HG02763 (cell line): ENCODE results near the gene PIBF1.
"Not testable (repeated sequence)": the region's sequence is repeated elsewhere in the genome, so short reads cannot be mapped to it uniquely, and the experiment has no call there.

ENCODE experiments used
- ATAC-seq: cut with Tn5 transposase; IDR thresholded peaks from one replicate; pipeline ENCODE4 v1.9.1; 2021; ENCODE audit warnings: mild to moderate bottlenecking, moderate library complexity; ENCODE audit not compliant: unreplicated experiment

PIBF1 gene

DNA sequence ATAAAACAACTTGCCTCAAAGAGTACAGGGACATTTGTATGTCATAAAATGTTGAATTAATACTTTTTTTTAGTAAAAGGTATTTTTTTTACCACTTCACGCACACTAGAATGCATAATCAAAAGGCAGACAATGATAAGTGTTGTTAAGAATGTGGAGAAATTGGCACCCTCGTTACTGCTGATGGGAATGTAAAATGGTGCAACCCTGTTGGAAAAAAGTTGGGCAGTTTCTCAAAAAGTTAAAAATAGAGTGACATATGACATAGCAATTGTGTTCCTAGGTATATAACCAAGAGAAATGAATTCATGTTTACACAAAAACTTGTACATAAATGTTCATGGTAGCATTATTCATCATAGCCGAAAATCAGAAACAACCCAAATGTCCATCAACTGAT lies 109.5 kb downstream of the PIBF1 start:
- ATAC-seq, result no peak

DNA sequence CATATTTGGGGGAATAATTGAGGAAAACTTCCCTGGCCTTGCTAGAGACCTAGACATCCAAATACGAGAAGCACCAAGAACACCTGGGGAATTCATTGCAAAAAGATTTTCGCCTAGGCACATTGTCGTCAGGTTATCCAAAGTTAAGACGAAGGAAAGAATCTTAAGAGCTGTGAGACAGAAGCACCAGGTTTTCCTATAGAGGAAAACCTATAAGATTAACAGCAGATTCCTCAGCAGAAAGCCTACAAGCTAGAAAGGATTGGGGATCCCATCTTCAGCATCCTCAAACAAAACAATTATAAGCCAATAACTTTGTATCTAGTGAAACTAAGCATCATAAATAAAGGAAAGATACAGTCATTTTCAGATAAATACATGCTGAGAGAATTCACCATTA lies 114.9 kb downstream of the PIBF1 start:
- ATAC-seq, result no peak

DNA sequence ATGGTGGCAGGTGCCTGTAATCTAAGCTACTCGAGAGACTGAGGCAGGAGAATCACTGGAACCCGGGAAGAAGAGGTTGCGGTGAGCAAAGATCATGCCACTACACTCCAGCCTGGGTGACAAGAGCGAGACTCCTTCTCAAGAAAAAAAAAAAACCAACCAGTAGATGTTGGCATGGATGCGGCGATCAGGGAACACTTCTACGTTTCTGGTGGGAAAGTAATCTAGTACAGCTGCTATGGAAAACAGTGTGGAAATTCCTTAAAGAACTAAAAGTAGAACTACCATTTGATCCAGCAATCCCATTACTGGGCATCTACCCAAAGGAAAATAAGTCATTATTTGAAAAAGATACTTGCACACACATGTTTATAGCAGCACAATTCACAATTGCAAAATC lies 119.6 kb downstream of the PIBF1 start:
- ATAC-seq, result not testable (repeated sequence)

DNA sequence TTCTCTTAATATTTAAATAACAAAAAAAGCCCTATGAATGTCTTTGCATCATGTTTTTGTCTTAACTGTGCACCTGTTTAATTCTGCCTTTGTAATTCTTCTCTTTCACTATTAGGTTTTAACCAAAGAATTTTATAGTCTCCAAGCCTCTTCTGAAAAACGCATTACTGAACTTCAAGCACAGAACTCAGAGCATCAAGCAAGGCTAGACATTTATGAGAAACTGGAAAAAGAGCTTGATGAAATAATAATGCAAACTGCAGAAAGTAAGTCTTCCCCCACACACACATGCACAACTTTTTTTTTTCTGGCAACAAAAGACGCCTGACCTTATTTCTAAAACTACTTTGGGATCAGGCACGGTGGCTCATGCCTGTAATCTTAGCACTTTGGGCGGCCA lies 126.5 kb downstream of the PIBF1 start:
- no peak for ATAC-seq

DNA sequence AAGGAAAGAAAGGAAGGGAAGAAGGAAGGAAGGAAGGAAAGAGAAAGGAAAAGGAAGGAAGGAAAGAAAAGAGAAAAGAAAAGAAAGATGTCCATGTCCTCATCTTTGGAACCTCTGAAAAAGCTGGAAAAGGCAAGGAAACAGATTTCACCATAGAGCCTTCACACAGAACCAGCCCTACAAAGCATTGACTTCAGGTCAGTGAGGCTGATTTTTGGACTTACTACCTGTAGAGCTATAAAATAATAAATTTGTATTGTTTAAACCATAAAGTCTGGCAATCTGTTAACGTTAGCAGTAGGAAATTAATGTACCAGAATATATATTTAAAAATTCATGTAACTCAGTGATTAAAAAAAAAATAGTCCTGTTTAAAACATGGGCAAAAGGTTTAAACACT lies 130.0 kb downstream of the PIBF1 start:
- ATAC-seq, result no peak

DNA sequence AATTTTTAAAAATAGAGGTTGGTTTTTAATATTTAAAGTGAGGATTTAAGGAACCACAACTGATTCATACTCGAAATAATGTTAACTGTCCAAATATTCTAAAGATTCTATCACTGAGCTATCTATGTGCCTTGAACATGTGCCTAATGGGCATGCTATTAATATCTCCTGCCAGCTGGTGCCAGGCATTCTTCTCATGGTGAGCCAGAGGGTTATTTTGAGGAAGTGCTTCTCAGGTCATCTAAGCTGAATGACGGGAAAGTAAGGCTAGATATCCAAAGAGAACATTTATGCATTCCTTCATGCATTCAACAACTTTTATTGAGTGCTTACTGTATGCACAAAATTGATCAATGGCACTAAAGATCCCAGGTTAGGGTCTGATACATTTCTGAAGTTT lies 138.2 kb downstream of the PIBF1 start:
- no peak for ATAC-seq

DNA sequence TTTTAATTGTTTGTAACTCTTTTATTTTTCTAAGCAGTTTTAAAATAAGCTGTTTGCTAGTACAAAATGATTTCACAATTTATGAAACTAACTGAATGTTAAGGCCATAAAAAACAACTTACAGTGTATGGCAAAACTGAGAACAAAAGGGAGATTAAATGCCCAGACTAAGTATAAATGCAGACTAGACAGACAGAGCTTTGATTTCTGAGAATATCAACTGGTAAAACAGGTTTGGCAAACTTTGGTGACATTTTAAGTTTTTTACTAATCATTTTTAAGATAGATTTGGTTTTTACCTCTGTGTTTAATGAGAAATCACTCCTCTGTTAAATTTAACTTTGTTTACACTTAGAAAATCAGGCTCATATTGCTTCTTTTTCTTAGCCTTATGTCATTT lies 149.4 kb downstream of the PIBF1 start:
- no peak for ATAC-seq

DNA sequence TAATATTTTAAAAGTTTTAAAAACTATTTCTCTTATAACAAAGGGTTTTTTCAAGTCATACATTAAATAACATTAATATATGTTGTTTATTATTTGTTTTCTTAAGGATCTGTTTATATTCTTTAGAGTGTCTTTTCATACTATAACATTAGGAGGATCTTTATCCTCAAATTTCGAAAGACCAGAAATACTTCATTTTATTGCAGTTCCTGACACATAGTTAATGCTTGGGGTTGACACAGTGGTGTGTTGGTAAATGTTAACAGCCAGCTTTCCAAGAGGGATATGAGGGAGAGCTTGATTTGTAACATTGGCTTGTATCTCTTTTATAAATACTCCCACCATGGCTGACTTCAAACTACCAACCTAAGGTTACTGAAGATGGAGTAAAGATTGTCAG lies 150.3 kb downstream of the PIBF1 start:
- ATAC-seq, result no peak

DNA sequence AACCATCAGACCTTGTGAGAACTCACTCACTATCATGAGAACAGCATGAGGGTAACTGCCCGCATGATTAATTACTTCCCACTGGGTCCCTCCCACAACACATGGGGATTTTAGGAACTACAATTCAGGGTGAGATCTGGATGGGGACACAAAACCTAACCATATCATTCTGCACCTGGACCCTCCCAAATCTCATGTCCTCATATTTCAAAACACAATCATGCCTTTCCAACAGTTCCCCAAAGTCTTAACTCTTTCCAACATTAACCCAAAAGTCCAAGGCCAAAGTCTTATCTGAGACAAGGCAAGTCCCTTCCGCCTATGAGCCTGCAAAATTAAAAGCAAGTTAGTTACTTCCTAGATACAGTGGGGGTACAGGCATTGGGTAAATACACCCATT lies 164.3 kb downstream of the PIBF1 start:
- ATAC-seq, result not testable (repeated sequence)

DNA sequence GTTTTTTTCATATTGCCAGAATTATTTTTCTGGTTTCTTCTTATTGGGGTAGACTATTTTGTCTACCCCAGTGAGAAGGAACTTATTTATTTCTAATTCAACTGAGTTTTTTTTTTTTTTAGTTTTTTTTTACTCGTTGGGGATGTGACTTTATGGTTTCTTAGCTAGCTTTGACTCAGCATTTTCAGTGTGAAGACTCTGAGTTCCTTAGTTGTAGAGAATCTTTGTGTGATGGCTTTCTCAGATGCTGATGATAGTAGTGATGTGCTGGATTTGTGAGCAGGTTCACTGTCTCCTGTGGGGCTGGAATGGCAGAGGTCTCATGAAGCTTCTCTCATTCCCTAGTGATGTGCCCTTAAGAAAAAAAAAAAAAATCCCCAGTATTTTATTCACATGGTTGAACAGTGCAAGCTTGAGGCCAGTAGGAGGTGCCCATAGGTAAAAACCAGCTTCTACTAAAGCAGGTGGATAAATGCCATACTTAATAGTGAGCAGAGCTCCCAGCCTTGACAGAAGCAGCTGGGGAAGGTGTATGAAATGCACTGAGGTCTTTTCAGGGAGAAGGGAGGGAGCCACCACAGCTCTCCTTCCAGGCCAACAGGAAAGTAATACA lies 170.7 kb downstream of the PIBF1 start:
- no peak for ATAC-seq

DNA sequence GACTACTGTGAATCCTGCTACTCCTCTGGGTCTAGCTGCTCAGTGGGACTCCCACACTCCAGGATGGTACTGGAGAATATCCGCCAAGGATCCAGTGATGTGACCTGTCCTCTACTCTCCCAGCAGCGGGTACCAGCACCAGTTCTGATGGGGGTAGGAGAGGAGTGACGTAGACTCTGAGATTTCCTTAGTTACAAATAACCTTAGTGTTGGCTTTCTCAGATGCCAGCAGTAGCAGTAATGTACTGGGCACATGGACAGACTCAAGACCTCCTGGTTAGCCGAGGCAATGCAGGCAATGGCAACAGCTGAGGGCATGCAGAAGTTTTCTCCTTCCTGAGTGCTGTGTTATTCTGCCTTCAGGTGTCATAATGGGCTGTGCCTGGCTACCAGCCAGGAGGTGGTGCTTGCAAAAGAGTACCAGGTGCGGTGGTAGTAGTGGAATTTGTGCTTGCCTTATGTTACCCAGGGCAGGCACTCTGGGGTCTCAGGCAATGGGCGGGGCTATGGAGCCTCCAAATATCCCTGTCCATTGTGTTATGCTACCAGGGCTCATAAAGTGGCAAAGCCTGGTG lies 171.5 kb downstream of the PIBF1 start:
- no peak for ATAC-seq

DNA sequence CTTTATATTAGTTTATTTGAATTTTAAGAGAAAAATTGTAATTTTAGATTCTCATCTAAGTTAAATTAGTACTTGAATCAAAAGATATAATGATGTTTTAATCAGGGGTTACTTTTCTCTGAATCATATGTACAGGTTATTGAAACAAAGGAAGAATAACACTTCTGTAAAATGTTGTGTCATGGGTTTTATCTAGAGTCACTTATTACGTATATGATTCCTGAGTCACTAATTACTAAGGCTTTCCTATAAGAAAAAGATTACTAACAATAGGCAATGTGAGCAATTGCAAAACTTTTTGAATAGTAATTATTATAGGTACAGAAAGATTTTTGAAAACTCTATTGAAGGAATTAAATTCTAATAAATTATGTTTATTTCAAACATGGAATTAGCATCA lies 177.7 kb downstream of the PIBF1 start:
- ATAC-seq, result no peak

DNA sequence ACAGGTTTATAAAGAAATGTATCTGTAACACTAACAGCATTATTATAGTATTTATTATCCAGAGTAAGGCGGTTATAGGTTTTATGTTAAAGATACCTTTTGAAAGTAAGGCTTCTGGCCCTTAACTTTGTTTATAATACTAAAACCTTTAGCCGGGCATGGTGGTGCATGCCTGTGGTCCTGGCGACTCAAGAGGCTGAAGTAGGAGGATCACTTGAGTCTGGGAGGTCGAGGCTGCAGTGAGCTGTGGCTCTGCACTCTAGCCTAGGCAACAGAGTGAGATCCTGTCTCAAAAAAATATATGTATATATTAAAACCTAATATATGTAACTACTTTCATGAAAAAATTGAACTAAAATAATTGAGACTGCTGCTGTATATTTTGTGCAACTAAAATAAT lies 178.2 kb downstream of the PIBF1 start:
- ATAC-seq, result no peak

DNA sequence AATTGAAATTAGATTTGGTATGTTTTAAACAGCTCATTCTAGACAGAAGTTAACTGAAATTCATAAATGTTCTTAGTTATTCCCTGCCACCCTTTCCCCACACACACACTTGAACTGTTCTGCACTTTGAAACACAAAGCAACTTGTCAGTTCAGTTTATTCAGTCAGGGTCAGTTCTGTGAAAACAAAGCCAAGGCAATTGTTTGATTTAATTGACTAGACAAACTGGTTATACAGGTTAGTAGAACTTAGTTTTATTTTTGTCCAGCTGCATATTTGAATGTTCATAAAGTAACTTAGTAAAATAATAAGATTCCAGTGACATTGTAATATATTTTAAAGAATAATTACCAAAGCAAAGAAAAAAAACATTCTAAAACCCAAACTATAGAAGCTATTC lies 178.6 kb downstream of the PIBF1 start:
- no peak for ATAC-seq

DNA sequence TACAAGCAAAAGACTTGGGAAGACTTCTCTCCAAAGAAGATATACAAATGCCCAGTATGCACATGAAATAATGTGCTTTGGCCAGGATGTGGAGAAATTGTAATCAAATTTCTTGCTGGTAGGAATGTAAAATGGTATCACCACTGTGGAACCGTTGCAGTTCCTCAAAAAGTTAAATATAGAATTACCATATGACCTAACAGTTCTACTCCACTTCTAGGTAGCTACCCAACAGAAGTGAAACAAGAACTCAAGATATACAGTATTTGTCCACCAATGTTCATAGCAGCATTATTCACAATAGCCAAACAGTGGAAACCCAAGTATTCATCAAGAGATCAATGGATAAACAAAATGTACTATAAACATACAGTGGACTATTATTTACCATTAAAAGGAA lies 181.8 kb downstream of the PIBF1 start:
- ATAC-seq, result peak; percentile 70

DNA sequence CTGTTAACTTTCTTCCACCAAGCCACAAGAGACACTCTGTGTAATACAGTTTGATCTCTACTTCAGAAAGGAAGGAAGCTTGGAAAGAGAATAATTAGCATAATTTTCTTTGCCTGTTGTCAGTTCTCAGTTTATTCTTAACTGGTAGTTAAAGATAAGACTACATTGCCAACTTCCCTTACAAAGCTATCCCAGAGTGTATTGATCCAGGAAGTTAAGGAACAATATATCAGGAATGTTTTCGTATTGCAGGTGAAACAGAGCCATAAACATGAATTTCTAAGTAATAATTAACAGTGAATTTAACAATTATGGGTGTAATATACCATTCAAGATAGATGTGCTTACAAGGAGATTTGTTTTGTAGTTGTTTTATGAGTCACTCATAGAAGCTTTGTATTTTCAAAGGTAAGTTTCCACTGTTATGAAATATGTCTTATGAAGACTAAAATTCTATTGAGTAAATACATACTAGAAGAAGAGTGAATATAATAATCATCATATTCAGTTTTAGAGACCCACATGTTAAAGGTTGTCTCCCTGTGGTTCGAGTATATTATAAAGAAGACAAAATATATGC lies 188.5 kb downstream of the PIBF1 start:
- no peak for ATAC-seq

DNA sequence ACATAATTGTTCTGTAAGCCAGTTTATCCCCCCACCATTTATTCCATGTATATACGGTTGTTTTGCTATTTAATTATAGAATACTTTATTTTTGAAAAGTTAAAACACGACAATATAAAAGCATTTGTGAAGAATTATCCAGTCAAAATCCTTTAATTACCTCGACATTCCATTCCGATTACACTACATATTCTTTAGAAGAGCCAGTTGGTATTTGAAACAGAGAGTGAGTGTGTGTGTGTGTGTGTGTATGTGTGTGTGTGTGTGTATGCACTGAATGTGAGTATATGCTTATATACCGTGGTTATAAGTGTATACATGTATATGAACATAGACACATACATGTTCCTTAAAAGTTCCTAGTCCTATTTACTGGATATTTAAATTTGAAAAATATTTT lies 189.0 kb downstream of the PIBF1 start:
- no peak for ATAC-seq

DNA sequence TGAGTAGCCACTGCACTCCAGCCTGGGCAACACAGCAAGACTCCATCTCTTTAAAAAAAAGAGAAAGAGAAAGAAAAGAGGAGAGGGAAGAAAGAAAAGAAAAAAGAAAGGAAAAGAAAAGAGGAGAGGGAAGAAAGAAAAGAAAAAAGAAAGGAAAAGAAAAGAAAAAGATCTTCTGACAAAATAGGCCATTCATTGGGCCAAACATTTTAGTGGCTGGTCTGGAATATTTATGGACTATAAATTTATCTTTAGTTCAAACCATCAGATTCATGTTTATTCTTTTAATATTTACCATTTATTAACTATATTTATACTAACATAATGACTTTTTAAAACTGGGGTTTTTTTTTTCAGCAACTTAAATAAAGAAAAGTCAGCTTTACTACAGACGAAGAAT lies 191.3 kb downstream of the PIBF1 start:
- no peak for ATAC-seq

DNA sequence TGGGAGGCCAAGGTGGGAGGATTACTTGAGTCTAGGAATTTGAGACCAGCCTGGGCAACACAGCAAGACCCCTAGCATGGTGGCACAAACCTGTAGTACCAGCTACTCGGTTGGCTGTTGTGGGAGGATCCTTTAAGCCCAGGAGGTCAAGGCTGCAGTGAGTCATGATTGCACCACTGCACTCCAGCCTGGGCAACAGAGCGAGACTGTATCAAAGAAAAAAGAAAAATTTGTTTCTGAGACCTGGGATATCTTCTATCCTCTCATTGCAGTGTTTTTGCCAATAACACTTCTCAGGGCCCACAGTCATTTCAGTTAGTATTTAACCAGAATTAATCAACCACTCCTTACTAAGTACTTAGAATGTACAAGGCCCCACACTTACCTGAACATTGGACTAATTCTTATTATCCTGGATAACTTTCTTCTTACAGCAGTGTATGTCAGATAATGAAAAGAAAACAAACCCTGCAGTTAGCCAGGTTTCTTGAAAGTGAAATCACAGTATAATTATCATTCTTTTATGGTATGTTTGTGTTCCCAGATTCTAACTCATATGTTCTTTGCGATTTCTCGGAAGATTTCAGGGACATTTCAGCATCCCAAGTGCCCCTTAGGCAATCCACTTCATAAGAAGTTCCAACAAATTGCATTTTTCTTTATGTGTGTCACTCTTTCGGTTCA lies 201.3 kb downstream of the PIBF1 start:
- no peak for ATAC-seq

DNA sequence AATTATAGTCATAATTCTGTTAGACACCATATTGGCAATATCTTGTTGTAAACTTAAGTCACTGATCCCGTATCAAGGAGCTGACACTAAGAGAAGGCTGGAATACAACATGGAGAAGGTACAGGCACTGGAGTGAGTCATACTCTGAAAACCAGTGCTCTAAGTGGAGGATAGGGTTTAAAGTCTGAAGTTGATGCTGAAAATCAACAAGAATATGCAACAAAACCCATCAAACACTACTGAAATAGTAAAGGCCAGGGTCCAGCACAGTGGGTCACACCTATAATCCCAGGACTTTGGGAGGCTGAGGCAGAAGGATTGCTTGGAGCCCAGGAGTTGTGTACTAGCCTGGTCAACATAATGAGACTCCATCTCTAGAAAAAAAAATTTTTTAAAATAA lies 203.7 kb downstream of the PIBF1 start:
- no peak for ATAC-seq

DNA sequence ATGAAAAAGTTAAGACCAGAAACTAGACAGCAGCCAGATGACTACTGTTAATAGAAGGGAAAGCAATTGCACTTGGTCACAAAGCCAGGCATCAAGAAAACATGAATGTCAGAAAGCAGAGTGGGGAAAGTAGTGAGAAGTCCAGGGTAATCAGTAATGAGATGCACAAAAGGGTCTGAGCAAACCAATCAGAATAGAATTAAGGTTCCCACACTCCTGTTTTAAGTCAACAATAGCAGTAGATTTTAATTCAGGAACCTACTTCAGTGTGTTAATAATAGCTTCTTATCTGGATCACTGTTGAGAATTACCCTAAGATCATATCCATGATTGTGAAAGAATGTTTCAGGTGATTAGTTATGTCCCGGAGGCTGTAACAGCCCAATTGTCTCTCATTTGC lies 204.3 kb downstream of the PIBF1 start:
- ATAC-seq, result no peak

DNA sequence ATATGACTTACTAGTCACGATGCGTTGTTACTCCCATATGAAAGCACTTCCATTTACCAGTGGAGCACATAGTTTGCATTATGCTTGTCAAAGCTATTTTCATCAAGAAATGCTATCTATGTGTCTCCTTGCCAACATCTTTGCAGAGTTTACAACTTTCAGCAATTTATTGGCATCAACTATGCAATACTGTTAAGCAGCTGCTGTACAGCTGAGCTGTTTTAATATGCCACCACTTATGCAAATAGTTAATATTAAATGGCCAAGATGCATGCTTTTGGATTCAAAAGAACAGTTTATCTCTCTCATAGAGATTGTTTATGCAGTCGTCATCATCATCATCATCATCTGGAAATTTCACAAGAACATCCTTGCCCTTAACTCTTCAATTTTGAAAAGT lies 209.0 kb downstream of the PIBF1 start:
- no peak for ATAC-seq
